NCI-H82 treated with DMSO at 0.1 percent for 48 hours (cell line): ENCODE results near the gene ATOH8.
A peak's percentile ranks its signal among the peaks of the same experiment; 100 is the strongest.

Experiments
- DNase-seq: peaks from one replicate; lab custom pipeline; 2025; ENCODE audit not compliant: unreplicated experiment; lab: John Stamatoyannopoulos, UW

Gene ATOH8

DNA sequence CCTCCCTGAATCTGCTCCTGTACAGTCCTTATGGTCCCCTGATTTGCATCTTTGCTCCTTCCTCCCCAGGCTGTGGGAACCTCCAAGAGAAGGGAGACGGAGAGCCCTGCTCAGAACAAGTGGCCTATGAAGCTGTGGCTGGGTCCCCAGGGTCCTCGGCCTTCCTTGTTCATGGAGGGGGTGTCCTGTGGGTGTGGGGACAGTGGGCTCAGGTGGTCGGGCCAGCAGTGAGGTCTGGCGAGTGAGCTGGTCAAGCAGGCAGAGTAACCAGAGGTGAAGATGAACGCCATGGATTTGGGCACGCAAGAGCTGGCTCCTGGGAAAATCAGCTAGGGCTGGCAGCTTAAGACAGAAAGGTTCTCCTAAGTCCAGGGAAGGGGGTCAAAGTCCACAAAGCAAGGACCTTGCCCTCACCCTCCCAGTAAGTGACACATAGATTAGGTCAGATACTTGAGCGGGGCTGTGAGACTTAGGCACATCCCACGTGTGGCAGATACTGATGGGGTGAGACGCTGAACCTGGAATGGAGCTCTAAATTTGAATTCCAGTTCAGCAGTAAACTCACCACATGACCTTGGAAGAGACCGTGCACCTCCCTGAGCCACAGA lies 34.8 kb upstream of the ATOH8 start:
- no peak for DNase-seq

DNA sequence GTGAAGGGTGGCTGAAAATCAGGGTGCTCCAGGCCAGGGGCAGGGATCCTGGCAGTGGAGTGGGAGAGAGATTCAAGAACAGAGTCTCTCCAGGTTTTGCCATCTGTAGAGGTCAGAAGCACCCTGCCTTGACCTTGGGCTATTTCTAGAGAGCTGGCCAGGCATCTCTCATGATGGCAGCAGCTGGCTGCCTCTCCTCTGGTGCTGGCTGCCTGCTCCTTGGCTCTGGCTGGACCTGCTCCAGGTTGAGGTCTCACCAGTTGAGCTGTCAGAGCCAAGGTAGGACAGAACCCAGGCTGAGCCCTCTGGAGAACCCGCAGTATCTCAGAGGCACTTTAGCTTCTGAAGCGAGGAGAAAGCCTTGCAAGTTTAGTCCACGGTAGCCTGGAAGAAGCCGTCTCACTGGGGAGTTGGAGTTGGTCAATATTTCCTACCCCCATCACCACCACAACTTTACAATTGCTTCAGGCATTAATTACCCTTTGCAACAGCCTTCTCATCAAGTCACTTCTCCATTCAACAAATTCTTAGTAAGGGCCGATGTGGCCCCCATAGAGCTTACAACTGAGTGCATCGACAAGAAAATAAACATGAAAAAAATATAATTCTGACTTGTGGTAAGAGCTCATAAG lies 34.1 kb upstream of the ATOH8 start:
- DNase-seq, result no peak

DNA sequence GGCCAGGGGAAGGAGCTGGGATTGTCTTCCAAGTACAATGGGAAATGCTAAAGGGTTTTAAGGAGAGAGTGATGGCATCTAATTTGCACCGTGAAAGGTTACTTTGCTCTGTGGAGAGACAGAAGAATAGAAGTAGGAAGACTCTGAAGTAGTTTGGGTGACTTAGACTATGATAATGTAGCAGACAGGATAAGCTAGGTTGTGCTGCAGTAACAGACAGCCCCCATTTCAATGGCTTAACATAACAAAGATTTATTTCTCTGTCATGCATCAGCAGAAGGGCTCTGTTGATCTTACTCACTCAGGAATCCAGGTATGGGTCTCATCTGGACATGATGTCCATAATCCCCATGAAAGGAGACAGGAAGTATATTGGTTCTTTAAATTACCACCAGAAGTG lies 33.3 kb upstream of the ATOH8 start:
- no peak for DNase-seq

DNA sequence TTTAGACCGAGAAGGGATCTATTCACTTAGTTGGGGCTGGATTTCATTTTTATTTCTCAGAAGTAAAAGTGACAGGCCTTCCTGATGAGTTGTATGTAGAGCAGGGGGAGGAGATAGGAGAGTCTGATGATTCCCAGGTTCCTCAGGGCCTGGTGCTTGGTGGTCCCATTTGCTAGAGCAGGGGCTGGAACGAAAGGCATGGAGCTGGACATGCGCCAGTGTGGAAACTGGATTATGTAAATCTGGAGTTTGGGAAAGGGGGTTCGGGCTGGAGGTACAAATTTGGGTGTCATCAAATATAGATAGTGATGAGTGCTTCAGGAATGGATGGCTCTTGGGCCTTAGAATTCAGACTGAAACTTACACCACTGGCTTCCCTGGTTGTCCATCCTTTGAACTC lies 32.1 kb upstream of the ATOH8 start:
- no peak for DNase-seq

DNA sequence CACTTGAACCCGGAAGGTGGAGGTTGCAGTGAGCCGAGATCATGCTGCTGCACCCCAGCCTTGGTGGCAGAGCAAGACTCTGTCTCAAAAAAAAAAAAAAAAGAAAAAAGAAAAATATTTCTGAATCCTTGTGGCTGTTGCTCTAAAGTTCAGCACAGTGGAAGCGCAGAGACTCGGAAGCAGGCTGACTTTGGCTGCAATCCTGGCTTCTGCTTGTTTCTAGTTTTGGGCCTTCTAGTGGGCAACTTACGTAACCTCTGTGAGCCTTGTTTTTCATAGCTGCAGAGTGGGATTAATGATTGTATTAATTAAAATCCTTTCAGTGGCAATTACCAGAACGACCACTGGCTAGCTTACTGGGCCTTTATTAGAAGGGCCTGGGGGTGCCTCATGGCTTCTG lies 31.3 kb upstream of the ATOH8 start:
- no peak for DNase-seq

DNA sequence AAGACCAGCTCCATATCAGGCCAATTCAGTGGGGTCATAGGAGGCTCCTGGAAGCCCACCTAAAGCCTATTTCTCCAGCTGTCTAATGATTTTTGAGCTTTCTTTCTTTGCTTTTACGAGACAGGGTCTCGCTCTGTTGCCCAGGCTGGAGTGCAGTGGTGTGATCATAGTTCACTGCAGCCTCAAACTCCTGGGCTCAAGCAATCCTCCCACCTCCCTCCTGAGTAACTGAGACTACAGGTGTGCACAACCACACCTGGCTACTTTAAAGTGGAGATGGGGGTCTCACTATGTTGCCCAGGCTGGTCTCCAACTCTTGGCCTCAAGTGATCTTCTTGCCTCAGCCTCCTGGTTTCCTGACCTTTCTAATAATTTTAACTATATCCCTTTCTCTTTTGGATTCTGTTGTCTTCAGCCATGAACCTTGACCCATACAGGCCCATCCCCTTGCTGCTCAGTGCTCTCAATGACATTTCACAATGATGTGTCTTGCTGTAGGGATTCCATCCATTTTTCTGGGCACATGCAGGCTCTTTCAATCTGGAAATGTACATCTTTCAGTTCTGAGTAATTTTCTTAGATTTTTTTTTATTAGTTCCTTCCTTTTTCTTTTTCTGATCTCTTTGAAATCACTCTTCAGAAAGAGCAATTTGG lies 30.0 kb upstream of the ATOH8 start:
- no peak for DNase-seq

DNA sequence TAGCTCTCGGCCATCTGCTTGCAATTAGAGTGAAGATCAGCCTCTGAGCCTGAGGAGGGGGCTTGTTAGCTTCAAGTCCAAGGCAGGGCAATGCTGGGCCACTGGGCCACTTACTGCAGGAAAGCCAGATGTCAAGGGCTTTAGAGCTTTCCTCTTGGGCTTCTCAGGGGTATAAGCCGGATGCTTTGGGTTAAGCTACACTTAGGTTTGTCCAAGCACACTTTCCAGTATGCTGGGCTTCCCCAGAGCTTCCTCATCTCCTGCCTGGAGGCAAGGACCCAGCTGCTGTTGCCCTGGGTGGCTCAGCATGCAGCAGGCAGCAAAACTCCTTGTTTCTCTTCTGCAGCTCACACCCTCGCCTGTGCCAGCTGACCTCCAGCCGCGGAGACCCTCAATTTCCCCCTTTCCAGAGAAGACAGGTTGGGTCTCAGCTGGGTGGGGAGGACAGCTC lies 29.0 kb upstream of the ATOH8 start:
- DNase-seq, result peak; percentile 85

DNA sequence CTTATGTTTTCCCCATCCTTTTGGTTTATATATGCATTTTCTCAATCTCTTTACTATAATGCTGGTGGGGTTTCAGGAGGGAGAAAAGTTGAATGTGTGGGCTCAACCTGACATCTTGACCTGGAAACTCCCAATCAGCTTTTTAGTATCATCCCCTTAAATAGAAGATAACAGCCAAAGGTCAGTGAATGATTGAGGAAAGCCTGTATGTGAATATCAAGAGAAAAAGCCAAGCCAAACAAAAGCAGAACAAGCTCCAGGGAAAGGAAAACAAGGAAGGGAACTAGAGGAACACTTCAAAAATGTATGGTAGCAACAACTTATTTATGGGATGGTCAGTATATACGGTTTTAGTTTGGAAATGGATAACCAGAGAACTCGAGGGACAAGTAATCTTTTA lies 28.3 kb upstream of the ATOH8 start:
- no peak for DNase-seq

DNA sequence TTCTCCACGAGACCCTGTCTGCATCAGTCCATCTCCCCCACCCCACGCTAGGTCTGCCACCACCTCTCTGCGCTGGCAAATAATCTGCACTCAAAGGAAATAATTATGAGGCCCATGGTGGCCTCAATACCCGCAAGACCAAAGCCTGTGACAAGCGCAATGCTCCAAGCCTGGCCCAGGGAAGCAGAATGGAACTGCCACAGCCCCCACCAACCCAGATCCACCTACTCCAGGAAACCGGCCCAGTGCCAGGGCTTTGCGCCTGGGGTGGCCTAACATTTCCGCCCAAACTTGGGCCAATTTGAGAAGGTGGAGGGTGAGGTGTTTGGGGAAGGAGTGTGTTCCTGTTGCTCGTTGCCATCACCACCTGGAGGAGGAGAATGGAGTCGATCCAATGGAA lies 26.0 kb upstream of the ATOH8 start:
- no peak for DNase-seq

DNA sequence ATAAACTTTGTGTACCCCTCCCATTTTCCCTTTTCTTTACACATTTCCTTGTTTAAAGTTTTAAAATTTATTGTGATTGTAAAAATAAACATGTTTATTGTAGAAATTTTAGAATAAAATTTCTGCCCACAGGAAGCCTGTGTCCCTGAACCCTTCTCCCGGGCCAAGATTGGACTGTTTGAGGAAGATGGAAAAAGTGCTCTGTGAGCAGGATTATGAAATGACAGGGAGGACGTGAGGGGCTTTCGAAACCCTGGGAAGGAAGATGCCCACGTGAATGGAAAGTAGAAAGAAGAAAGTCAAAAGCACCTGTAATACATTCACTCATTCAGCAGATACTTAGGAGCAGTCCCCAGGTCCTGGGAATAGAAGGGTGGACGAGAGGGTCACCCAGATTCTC lies 25.4 kb upstream of the ATOH8 start:
- DNase-seq, result no peak

DNA sequence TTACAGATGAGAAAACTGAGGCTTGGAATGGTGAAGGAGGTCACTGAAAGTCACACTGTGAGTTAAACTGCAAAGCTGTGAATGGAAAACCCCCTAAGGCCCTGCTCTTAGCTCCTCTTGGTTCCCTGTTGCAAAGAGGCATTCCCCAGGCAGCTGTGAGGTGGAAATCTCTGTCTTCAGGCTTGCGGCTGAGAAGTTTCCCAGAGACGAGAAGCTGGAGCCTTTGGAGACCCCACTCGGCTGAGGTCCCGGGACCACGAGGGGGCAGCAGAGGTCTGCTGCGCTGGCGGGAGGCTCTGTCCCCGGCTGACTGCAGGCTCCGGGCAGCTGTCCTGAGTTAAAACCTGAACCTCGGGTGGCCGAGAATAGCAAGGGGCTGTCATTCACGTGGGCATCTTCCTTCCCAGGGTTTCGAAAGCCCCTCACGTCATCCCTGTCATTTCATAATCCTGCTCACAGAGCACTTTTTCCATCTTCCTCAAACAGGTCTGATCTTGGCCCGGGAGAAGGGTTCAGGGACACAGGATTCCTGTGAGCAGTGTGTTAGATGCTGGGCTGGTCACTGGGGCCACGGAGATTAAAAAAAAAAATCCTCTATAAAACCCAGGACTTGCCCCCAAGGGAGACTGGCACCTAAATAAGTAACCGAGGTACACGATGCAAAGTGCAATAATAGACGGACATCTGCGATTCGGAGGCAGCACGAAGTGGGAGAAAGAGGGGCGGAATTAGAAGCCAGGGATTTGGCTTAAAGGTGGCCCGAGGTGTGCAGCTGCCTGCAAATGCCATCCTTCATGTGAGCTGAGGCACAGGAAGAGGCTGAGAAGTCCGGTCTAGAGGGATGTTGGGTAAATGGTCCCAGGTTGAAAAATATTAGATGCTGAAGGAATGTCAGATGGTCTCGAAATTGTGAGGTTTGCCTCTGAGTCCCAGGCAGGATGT lies 24.6 kb upstream of the ATOH8 start:
- peak; percentile 45 for DNase-seq

DNA sequence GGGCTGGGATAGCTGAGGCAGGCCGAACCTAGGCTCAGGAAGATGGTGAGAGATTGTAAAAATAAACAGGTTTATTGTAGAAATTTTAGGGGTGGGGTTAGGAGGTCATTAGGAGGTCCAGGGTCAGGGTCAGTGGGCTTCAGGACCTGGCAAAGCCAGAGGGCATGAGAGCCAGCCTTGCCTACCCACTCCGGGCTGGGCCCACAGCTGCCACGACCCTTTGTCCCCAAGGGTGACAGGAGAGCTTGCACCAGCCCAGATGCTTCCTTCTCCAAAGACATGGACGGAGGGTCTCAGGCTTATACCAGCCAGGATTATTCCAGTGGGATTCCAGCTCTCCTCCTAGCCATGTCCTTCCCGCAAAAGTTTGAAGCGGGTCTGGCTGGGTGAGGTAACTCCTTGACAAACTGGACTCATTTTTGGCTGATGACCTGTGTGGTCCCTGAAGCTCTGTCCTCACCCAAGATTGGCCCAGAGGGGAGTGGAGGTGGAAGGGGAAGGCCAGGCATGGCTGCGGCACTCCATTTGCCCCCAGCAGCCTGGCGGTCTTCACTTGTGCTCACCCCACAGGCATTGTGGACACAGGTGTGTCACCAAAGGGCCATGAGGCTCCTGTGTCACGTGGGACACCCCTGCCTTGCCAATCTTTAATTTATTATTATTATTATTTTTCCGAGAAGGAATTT lies 23.8 kb upstream of the ATOH8 start:
- DNase-seq, result no peak

DNA sequence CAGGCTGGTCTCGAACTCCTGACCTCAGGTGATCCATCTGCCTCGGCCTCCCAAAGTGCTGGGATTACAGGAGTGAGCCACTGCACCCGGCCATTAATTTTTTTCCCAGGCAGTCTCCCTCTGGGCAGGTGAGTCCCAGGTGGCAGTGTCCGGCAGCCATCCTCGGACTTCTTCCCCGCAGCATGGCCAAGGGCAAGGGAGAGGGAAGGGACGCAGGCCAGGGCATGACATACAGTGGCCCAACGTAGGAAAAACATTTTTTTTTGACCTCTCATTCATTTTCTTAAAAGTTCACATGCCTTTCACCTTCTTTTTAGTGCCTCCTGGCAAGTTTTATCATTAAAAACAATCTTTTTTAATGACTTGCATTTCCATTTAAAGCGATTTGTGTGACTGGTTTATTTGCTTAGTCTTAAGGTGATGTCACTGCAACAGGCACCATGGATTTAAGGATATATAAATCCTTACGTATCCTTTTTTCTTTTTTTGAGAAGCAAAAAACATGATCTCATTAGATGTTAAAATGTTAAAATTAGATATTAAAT lies 23.0 kb upstream of the ATOH8 start:
- DNase-seq, result no peak

DNA sequence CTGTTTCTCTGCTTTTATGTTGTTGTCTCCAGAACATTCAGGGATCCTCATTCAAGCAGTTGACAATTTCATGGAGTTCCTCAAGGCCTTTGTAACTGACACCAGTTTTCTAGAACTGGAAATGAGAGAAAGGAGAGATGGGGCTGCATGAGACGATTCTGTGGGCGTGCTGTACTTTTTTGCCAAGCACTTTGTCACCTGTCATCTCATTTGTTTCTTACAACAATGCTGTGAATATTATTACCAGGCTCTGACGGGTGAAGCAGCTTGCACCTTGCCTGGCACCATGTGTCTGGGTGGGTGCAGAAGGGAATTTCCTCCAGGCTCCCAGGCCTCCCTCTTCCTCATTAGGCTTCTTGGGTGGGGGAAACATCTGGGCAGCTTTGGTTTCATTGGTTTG lies 22.2 kb upstream of the ATOH8 start:
- DNase-seq, result no peak

DNA sequence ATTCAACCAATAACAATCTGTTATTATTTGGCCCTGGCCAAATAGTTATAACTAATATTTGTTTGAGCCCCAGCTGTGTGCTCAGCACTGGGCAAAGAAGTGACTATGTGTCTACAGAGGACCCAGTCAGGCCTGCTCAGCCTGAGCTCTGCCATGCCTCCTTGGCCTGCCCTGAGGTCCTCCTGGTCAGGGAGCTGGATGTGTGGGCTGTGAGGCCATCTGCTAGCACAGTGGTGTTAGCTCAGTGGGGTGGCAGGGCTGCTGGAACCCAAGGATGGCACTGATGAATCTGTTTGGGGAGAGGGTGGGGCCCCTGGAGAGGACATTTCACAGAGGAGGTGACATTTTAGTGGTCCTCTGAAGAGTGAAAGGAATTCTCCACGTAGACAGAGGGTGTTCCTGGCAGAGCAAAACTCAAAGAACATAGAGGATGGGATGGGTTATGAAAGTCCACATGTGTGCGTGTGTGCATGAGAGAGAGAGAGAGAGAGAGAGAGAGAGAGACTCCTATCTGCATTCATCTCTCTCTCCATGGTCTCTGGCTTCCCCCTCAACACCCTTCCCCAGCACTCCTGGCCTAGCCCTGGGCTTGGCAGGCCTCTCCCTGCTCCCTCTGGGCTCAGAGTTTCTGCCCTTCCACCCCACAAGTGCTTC lies 21.2 kb upstream of the ATOH8 start:
- DNase-seq, result no peak

DNA sequence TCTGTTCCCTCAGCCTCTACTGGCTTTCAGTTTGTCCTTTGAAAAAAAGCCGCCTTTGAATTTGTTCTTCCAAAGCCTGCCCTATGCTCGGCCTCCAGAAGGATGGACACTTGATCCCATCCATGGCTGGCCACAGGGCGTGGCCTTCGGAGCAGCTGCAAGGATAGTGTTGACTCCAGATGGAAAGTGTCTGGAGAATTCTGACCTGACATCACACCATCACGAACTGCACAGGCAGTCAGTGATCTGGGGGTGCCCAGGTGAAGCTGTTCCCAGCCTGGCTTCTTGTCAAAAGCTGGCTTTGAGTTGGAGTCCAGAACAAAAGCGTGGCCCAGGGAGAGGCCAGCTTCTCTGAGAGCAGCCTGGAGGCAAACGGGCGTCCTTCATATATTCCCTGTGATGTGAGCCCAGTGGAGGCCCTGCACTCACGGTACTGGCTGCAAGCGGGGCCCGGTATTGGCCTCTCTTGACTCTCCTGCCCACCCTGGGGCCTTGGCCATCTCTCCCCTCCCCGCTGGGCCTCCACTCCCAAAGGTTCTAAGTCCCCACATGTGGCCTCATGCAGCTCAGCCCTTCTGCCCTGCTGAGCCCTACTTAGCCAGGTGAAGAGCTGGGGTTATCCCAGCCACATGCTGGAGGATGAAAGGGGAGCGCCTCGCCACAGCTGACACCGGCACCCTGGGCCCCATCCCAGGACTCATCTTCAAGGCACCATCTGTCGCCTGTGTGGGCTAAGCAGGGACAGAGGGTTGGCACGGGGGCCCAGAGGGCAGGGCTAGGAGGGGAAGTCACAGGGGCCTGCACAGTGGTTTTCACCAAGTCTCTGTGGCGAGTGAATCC lies 20.4 kb upstream of the ATOH8 start:
- DNase-seq, result peak; percentile 54

DNA sequence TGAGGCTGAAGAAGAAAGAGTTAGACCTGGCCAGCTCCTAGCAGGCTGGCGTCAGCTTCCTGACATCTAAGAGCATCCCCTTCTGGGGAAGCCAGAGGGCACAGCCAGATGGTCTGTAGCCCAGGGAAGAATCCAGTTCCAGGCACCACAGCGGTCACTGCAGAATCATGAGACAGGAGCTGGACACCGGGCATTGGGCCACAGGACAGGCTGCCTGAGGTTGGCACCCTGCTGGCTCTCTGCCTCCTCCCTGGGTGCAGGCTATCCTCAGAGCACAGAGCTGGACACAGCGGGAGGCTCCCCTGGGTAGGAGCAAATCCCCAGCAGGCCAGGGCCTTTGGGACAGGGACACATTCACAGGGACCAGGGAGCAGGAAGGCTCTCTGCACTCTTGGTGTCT lies 19.8 kb upstream of the ATOH8 start:
- DNase-seq, result no peak

DNA sequence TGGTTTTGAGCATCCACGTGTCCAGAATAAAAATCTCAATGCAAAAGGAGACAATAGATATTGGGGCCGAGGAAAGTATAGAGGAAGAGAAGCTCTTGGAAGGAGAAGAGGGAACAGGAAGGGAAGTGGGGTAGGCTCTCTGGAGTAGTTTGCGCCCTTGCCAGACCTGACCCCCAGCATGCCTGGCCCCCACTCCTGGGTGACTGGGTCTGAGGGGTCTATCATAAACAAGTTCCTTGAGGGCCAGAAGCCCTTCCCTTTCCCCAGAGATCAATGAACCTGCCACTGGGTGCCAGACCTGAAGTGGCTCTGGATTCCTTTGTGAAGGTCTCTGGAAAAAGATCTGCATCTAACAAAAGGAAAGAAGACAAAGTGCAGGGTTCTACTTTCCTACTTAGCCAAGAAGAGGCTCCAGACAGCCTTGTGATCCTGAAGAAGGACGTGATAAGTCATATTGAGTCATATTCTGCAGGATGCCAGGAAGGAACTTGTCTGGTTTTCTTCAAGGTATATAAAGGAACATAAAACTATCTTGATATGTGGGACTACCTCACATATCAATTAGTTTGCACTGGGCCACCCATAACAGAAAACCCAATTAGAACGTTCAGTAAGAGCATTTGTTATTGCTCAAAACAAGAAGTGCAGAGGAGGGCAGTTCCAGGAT lies 18.7 kb upstream of the ATOH8 start:
- DNase-seq, result no peak

DNA sequence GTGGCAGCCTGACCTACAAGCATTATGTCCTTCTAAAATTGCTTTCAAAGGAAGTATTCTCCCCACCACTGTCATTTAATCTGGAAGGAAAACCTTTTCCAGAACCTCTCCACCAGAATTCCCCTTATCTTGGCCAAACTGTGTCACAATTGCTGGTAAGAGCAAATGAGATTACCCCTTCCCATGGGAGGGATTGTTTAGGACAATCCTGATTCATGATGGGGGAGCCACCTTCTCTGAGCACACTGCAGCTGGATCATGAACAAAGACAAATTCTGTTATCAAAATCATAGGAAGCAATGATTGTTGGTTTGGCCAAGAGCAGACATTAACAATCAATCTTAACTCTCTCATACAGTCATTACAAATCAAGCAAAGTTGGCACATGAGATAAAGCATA lies 18.1 kb upstream of the ATOH8 start:
- DNase-seq, result peak; percentile 69
